T-helper 1 cell (primary cell): ENCODE data around the gene TSPO.
A peak's percentile ranks its signal among the peaks of the same experiment; 100 is the strongest.
"Not testable (repeated sequence)": the region's sequence is repeated elsewhere in the genome, so short reads cannot be mapped to it uniquely, and the experiment has no call there.

Experiments
- DNase-seq, 5 donors: peaks; one replicate each; pipeline ENCODE4 v3.0.0-alpha.2; 2012 to 2020
- total RNA-seq, 4 donors: gene quantifications; one replicate each; lab custom pipeline; 2026; lab: John Stamatoyannopoulos, UW

Gene TSPO
- total RNA-seq, result 16.9 to 37.0 (median 27.6) reads per million in 4 donors

- DNase-seq, result peak; percentile 46 to 68 (median 58)
Measured at GRCh38 chr22:43151251-43152002, at the start of gene TSPO. Gene TSPO (plus strand): TSS chr22:43151559. CDS start chr22:43159239, 7,680 bp downstream.

GRCh38 chr22:43104056-43104625 is 47.2 kb upstream of the TSPO start:
- DNase-seq, result peak in 2 of 5 donors; percentile 20 to 66

GRCh38 chr22:43104950-43105349 is 46.4 kb upstream of the TSPO start:
- DNase-seq, result not testable (repeated sequence)

- DNase-seq, result no peak
Measured at GRCh38 chr22:43106302-43106701, 45.1 kb upstream of the TSPO start.

- no peak for DNase-seq
Measured at GRCh38 chr22:43109511-43109910, 41.8 kb upstream of the TSPO start.

GRCh38 chr22:43109921-43110443 is 41.4 kb upstream of the TSPO start:
- DNase-seq, result no peak

GRCh38 chr22:43110444-43110926 is 40.9 kb upstream of the TSPO start, which contains the start of gene BIK:
Gene BIK (plus strand): TSS chr22:43110750. CDS start chr22:43124023, 13,273 bp downstream.
- DNase-seq, result peak in 3 of 5 donors; percentile 23 to 40 (median 26)

- DNase-seq, result peak in 3 of 5 donors; percentile 28 to 42 (median 33)
Measured at GRCh38 chr22:43110927-43111623, 40.3 kb upstream of the TSPO start.

- DNase-seq, result no peak
Measured at GRCh38 chr22:43113526-43114251, 37.7 kb upstream of the TSPO start.

GRCh38 chr22:43114958-43115357 is 36.4 kb upstream of the TSPO start:
- DNase-seq, result no peak

GRCh38 chr22:43116932-43117331 is 34.4 kb upstream of the TSPO start:
- DNase-seq, result no peak

GRCh38 chr22:43118024-43118849 is 33.1 kb upstream of the TSPO start:
- DNase-seq, result no peak

- no peak for DNase-seq
Measured at GRCh38 chr22:43118953-43119458, 32.4 kb upstream of the TSPO start.

GRCh38 chr22:43126501-43127165 is 24.7 kb upstream of the TSPO start:
- DNase-seq, result no peak

- DNase-seq, result no peak
Measured at GRCh38 chr22:43127166-43127908, 24.0 kb upstream of the TSPO start.

- DNase-seq, result no peak
Measured at GRCh38 chr22:43128116-43128515, 23.2 kb upstream of the TSPO start.

- no peak for DNase-seq
Measured at GRCh38 chr22:43128928-43129424, 22.4 kb upstream of the TSPO start.

- DNase-seq, result no peak
Measured at GRCh38 chr22:43129426-43130425, 21.6 kb upstream of the TSPO start.
